H9 (cell line): ENCODE measurements around the gene GLP2R. TPM values are rescaled to one million over a fixed set of nuclear protein-coding genes. Genes with fewer than 3 reads are reported as not detected.

Source experiments
- DNase-seq: peaks from one replicate; pipeline ENCODE4 v3.0.0-alpha.2; 2017
- H2AFZ ChIP-seq: one replicate; pipeline ENCODE4 v1.6.1; 2013; ENCODE audit warnings: mild to moderate bottlenecking, low read length, control low read depth, moderate library complexity
- H2AK5ac ChIP-seq: 2 replicates; pipeline ENCODE4 v1.6.1; 2013; ENCODE audit warnings: low read length, control low read depth, mixed read lengths; ENCODE audit not compliant: insufficient read length
- H2BK120ac ChIP-seq: one replicate; pipeline ENCODE4 v1.6.1; 2013; ENCODE audit warnings: low read depth, mild to moderate bottlenecking, low read length, control low read depth, inconsistent platforms; ENCODE audit not compliant: poor library complexity, severe bottlenecking
- H2BK12ac ChIP-seq: 2 replicates; pipeline ENCODE4 v1.6.1; 2013; ENCODE audit warnings: low read length, control low read depth, mixed read lengths, low read depth; ENCODE audit not compliant: insufficient read length
- H2BK15ac ChIP-seq: 2 replicates; pipeline ENCODE4 v1.6.1; 2013; ENCODE audit warnings: low read depth, low read length, control low read depth
- H2BK20ac ChIP-seq: one replicate; pipeline ENCODE4 v1.6.1; 2013; ENCODE audit warnings: low read depth, mild to moderate bottlenecking, low read length, control low read depth, inconsistent platforms; ENCODE audit not compliant: poor library complexity, severe bottlenecking
- H2BK5ac ChIP-seq: 2 replicates; pipeline ENCODE4 v1.6.1; 2013; ENCODE audit warnings: low read length, control low read depth, mixed read lengths; ENCODE audit not compliant: insufficient read length
- H3K14ac ChIP-seq: 2 replicates; pipeline ENCODE4 v1.6.1; 2013; ENCODE audit warnings: low read length, control low read depth; ENCODE audit not compliant: insufficient read depth
- H3K18ac ChIP-seq: 2 replicates; pipeline ENCODE4 v1.6.1; 2013; ENCODE audit warnings: low read depth, mild to moderate bottlenecking, mixed read lengths, low read length, control low read depth; ENCODE audit not compliant: insufficient read length
- H3K23ac ChIP-seq: 2 replicates; pipeline ENCODE4 v1.6.1; 2013; ENCODE audit warnings: low read length, control low read depth, mixed read lengths, low read depth; ENCODE audit not compliant: insufficient read length
- H3K23me2 ChIP-seq: 2 replicates; pipeline ENCODE4 v1.6.1; 2013; ENCODE audit warnings: low read depth, mild to moderate bottlenecking, mixed read lengths, low read length, control low read depth; ENCODE audit not compliant: insufficient read length, poor library complexity, severe bottlenecking
- H3K27ac ChIP-seq: 2 replicates; pipeline ENCODE4 v1.5.1; 2013; ENCODE audit warnings: low read length, control low read depth, mixed read lengths, low read depth; ENCODE audit not compliant: insufficient read length
- H3K27me3 ChIP-seq: 2 replicates; pipeline ENCODE4 v1.6.1; 2013; ENCODE audit warnings: low read length, control low read depth, inconsistent platforms; ENCODE audit not compliant: insufficient read depth
- H3K4ac ChIP-seq: 2 replicates; pipeline ENCODE4 v1.6.1; 2013; ENCODE audit warnings: low read depth, mild to moderate bottlenecking, control low read depth, inconsistent platforms, low read length, moderate library complexity
- H3K4me1 ChIP-seq: 2 replicates; pipeline ENCODE4 v1.6.1; 2013; ENCODE audit warnings: low read length, control low read depth, inconsistent platforms; ENCODE audit not compliant: insufficient read depth
- H3K4me2 ChIP-seq: 2 replicates; pipeline ENCODE4 v1.6.1; 2013; ENCODE audit warnings: low read length, control low read depth, mixed read lengths; ENCODE audit not compliant: insufficient read length, insufficient read depth
- H3K56ac ChIP-seq: 2 replicates; pipeline ENCODE4 v1.6.1; 2013; ENCODE audit warnings: low read depth, mild to moderate bottlenecking, mixed read lengths, low read length, control low read depth; ENCODE audit not compliant: insufficient read length
- H3K79me1 ChIP-seq: 2 replicates; pipeline ENCODE4 v1.6.1; 2013; ENCODE audit warnings: low read depth, mild to moderate bottlenecking, moderate library complexity, low read length, control low read depth, inconsistent platforms; ENCODE audit not compliant: insufficient read depth, poor library complexity, severe bottlenecking
- H3K79me2 ChIP-seq: 2 replicates; pipeline ENCODE4 v1.6.1; 2013; ENCODE audit warnings: low read length, control low read depth, inconsistent platforms; ENCODE audit not compliant: insufficient read depth
- H3K9ac ChIP-seq: 2 replicates; pipeline ENCODE4 v1.6.1; 2013; ENCODE audit warnings: low read length, control low read depth, mixed read lengths; ENCODE audit not compliant: insufficient read length; ENCODE audit errors: extremely low read depth
- H3K9me3 ChIP-seq: one replicate; pipeline ENCODE4 v1.6.1; 2013; ENCODE audit warnings: low read depth, low read length, inconsistent platforms; ENCODE audit not compliant: control insufficient read depth
- H3T11ph ChIP-seq: one replicate; pipeline ENCODE4 v1.6.1; 2013; ENCODE audit warnings: mild to moderate bottlenecking, low read length, control low read depth, inconsistent platforms
- H4K20me1 ChIP-seq: one replicate; pipeline ENCODE4 v1.6.1; 2013; ENCODE audit not compliant: control insufficient read depth, insufficient read length, insufficient read depth
- H4K5ac ChIP-seq: 2 replicates; pipeline ENCODE4 v1.6.1; 2013; ENCODE audit warnings: low read depth, mild to moderate bottlenecking, mixed read lengths, low read length, control low read depth; ENCODE audit not compliant: insufficient read length
- H4K8ac ChIP-seq: replicated peaks from 2 replicates; pipeline ENCODE4 v1.6.1; 2013; ENCODE audit warnings: low read length, control low read depth, mixed read lengths, low read depth; ENCODE audit not compliant: insufficient read length
- H4K91ac ChIP-seq: 2 replicates; pipeline ENCODE4 v1.6.1; 2013; ENCODE audit warnings: low read depth, mild to moderate bottlenecking, moderate library complexity, mixed read lengths, low read length, control low read depth; ENCODE audit not compliant: insufficient read length
- H3K27ac Mint-ChIP-seq, 3 experiments: 2 replicates in 2 of 3; 3 replicates in 1 of 3; pipeline ENCODE4 v1.8.0; 2020 to 2021; ENCODE audit warnings: mixed read lengths in 3 of 3, mild to moderate bottlenecking in 1 of 3, moderate library complexity in 1 of 3
- H3K27me3 Mint-ChIP-seq: 2 replicates; pipeline ENCODE4 v1.8.0; 2021; ENCODE audit warnings: low read depth, mild to moderate bottlenecking, moderate library complexity, mixed read lengths
- H3K36me3 Mint-ChIP-seq, 3 experiments: 2 replicates in 2 of 3; 3 replicates in 1 of 3; pipeline ENCODE4 v1.8.0; 2020 to 2021; ENCODE audit warnings: low read depth in 3 of 3, mixed read lengths in 3 of 3; ENCODE audit not compliant: insufficient read depth in 1 of 3
- H3K4me1 Mint-ChIP-seq, 2 experiments: 2 replicates each; pipeline ENCODE4 v1.8.0; 2020; ENCODE audit warnings: mixed read lengths in 2 of 2
- H3K4me3 Mint-ChIP-seq, 2 experiments: 2 replicates in 1 of 2; 3 replicates in 1 of 2; pipeline ENCODE4 v1.8.0; 2020 to 2021; ENCODE audit warnings: mild to moderate bottlenecking in 2 of 2, mixed read lengths in 2 of 2, moderate library complexity in 1 of 2
- H3K9me3 Mint-ChIP-seq, 2 experiments: 2 replicates in 1 of 2; 3 replicates in 1 of 2; pipeline ENCODE4 v1.8.0; 2020; ENCODE audit warnings: mild to moderate bottlenecking in 2 of 2, mixed read lengths in 2 of 2, moderate library complexity in 1 of 2
- CTCF ChIP-seq: fragments of 200-600 bp; sonication (generic); conservative IDR thresholded peaks from 3 replicates; pipeline ENCODE4 v1.8.0; 2021; ENCODE audit warnings: antibody characterized with exemption, mild to moderate bottlenecking
- WGBS: extraction: QIAGEN DNeasy Blood & Tissue Kit; methylation state at CpG from one replicate; pipeline ENCODE4 v1.1.7; 2013; ENCODE audit warnings: missing lambda C conversion rate, low lambda C conversion rate, mixed read lengths; ENCODE audit not compliant: insufficient read length; ENCODE audit errors: extremely low coverage; 5-methylcytosine and 5-hydroxymethylcytosine counted together
- total RNA-seq: library from RNA; stranded (reverse); gene quantifications from 2 replicates; pipeline ENCODE4 v1.2.1, GENCODE V29; 2021

Gene GLP2R
- total RNA-seq, 1 experiment from 2014 or later = not detected

- no peak overlapping the region for H3T11ph ChIP-seq
- no peak overlapping the region for H2AK5ac ChIP-seq
- Mint-ChIP-seq H3K27me3 (no peaks in the 10 kb centered on the region; the same call in 1 of the 2 replicates), H3K36me3 (no peaks in the 10 kb centered on the region), H3K4me1 (no peaks in the 10 kb centered on the region), H3K4me3 (no peak overlapping the region), H3K9me3 (no peaks in the 10 kb centered on the region; a peak in 1 of 5 replicates), H3K27ac (no peak overlapping the region)
- no peak overlapping the region for H3K23ac ChIP-seq
- no peaks in the 10 kb centered on the region for H3K79me1 ChIP-seq
- no peak overlapping the region for H4K5ac ChIP-seq
- H2AFZ ChIP-seq = no peak overlapping the region
- no peak overlapping the region for H3K18ac ChIP-seq
- no peaks in the 10 kb centered on the region for H3K27me3 ChIP-seq
- H2BK120ac ChIP-seq = no peak overlapping the region
- H3K14ac ChIP-seq = no peak overlapping the region
- H3K27ac ChIP-seq = no peak overlapping the region
- H4K20me1 ChIP-seq = no peaks in the 10 kb centered on the region
- no peak overlapping the region for H3K56ac ChIP-seq
- H3K4me2 ChIP-seq = no peak overlapping the region
- no peaks in the 10 kb centered on the region for H3K79me2 ChIP-seq
- H2BK15ac ChIP-seq = no peak overlapping the region
- no peak for TF ChIP-seq CTCF
- H4K91ac ChIP-seq = no peak overlapping the region
- no peak overlapping the region for H3K4ac ChIP-seq
- no peaks in the 10 kb centered on the region for H3K9me3 ChIP-seq
- no peaks in the 10 kb centered on the region for H3K23me2 ChIP-seq
- DNase-seq = no peak
- H2BK20ac ChIP-seq = no peak overlapping the region
- no CpG with 5 or more reads among the region's 8 CpGs for WGBS
- H3K4me1 ChIP-seq = no peaks in the 10 kb centered on the region
- no peak overlapping the region for H2BK12ac ChIP-seq
- H4K8ac ChIP-seq = no peak overlapping the region
- H3K9ac ChIP-seq = no peak overlapping the region
- no peak overlapping the region for H2BK5ac ChIP-seq
These were observed 856 bp upstream of the GLP2R start for GRCh38 chr17:9824797-9825338.
